HG03457 (cell line): ENCODE data around the gene EIF2A.
A peak's percentile ranks its signal among the peaks of the same experiment; 100 is the strongest.
"Not testable (repeated sequence)": the region's sequence is repeated elsewhere in the genome, so short reads cannot be mapped to it uniquely, and the experiment has no call there.

ENCODE experiments used
- ATAC-seq: cut with Tn5 transposase; IDR thresholded peaks from one replicate; pipeline ENCODE4 v1.9.1; 2021; ENCODE audit warnings: moderate number of reproducible peaks; ENCODE audit not compliant: unreplicated experiment

EIF2A gene

DNA sequence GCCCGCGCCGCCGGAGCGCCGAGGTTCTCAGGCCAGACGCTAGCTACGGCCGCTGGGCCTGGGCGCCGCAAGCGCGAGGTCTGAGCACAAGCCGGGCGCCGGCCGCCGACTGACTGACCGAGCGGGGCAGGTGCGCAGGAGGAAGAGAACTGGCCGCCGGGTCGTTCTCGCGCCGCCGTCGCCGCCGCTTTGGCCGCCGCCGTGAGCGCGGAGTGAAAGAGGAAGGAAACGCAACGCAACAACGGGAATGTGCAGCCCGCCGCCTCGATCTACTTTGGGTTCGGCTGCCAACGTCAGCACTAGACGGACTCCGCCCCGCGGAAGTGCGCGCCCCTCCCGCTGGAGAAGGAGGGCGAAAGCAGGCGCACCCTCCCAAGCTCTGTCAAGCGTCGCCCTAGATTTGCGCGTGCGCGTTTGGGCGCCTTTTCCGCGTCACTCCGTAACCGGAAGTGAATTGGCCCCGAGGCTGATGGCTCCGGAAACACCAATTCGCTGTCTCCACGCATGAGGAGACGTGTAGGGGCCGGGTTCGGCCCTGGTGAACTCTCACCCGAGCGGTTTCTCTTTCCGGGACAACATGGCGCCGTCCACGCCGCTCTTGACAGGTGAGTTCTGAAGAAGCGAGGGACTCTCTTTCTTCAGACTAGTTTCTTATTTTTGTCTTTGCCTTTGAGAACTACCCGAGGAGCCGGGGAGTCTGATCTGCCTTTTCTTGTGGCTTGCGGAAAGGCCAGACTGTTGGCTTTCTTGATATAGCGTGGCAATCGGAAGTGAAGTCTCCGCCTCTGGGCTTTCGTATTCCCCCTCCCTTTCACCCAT is at the start of gene EIF2A, which contains the start of gene SERP1:
Gene EIF2A, plus strand, starts transcription at position 562 of the 819 bp plus-strand sequence. Its CDS starts 16 bp downstream, at position 578.
Gene SERP1, minus strand, starts transcription at position 271 of the 819 bp plus-strand sequence. CDS start 361 bp downstream, outside the sequence.
- ATAC-seq: peak; percentile 93

DNA sequence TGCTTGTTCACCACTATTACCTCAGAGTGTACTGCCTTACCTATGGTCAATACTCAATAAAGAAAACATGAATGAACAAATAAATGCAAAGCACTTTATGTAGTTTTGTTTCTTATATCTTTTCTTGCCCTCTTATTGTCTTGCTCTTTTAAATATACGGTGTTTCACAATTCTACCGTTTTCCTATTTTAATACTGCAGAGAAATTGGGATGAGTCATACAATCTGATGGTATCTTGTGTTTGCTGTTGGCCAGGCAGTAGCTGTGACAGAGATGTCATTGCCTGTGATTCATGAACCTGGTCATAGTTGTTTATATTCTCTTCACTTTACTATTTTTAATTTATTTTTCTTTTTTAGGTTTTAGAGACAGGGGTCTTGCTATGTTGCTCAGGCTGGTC is 48.6 kb upstream of the EIF2A start:
- ATAC-seq: no peak

DNA sequence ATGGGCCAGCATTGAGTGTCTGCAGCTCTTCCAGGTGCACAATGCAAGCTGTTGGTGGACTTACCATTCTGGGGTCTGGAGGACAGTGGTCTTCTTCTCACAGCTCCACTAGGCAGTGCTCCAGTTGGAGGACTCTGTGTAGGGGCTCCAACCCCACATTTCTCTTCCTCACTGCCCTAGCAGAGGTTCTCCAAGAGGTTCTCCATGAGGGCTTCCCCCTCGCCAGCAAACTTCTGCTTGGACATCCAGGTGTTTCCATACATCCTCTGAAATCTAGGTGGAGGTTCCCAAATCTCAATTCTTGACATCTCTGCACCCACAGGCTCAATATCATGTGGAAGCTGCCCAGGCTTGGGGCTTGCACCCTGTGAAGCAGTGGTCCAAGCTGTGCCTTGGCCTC is 45.6 kb upstream of the EIF2A start:
- ATAC-seq: not testable (repeated sequence)

DNA sequence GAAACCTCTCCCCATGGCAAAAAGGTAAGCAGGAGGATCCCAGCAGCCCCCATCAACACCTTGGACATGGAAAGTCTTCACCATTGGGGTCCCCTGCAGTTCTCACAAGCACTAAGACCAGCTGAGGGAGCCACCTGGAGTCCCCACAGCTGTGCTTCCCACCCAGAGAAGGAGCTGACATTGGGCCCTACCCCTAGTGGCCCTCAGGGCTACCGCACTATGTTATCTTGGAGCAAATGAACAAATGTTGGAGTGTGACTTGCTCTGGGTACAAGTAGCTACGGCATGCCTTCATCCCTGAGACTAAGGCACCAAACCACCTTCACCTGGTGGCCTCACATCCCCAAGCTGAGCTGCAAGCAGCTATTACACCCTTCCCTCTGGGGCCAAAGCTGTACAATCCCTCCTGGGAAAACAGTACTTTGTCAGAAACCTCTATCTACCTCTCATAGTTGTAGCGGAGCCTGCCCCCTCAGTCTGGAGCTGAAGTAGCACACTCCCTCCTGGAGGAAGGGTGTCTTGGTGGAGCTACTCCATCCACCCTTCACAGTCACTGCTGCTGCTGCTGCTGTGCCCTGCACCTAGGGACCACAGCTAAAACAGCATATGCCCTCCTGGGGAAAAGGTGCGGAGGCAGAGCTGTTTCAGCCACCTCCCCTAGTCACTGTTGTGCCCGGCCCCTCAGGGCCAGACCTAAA is 43.0 kb upstream of the EIF2A start:
- ATAC-seq: no peak

DNA sequence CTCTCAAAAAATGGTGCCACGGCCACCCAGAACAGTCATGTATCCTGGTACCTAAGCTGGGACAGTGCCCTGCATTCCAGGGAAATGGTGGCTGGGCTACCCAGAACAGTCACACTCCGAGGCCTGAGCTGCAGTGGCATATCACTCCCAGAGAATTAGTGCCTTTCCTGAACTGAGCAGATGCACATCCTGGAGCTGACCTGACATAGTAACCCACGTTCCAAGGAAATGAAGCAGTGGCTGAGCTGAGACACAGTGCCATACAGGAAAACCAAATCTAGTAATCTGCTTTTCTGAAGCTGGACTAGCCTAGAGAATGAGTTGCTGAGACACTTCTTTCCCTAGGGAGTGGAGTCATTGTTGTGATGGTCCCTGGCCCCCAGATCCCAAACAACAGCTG is 42.1 kb upstream of the EIF2A start:
- no peak for ATAC-seq

DNA sequence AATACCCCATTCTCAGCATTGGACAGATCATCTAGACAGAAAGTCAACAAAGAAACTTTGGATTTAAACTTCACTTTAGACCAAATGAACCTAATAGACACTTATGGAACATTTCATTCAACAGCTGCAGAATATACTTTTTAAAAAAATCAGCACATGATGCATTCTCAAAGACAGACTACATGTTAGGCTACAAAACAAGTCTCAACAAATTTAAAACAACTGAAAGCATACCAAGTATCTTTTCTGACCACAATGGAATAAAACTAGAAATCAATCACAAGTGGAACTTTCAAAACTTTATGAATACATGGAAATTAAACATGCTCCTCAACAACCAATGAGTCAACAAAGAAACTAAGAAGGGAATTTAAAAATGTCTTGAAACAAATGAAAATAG is 38.2 kb upstream of the EIF2A start:
- ATAC-seq: no peak

DNA sequence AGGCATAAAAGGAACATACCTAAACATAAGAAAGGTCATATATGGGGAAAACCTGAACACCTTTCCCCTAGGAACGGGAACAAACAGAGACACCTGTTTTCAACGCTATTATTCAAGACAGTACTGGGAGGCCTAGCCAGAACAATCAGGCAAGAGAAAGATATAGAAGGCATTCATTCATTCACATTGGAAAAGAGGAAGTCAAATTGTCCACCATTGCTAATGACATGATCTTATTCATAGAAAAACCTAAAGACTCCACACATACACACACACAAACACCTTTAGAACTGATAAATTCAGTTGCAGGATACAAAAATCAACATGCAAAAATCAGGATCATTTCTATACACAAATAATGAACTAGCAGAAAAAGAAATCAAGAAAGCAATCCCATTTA is 36.8 kb upstream of the EIF2A start:
- ATAC-seq: no peak

DNA sequence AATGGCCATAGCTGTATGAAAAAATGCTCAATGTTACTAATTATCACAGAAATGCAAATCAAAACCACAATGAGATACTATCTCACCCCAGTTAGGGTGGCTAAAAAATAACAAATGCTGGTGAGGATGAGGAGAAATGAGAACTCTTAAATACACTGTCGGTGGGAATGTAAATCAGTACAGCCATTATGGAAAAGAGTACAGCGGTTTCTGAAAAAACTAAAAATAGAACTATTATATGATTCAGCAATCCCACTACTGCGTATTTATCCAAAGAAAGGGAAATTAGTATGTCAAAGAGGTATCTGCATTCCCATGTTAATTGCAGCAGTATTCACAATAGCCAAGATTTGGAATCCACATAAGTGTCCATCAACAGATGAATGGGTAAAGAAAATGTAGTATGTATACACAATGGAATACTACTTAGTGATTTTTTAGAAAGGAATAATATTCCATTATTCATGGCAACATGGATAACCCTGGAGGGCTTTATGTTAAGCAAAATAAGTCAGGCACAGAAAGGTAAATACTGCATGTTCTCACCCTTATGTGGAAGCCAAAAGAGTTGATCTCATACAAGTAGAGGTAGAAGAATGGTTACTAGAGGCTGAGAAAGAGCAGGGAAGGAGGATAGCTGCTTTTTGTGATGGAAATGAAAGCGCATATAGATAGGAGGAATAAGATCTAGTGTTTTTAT is 35.3 kb upstream of the EIF2A start:
- ATAC-seq: no peak

DNA sequence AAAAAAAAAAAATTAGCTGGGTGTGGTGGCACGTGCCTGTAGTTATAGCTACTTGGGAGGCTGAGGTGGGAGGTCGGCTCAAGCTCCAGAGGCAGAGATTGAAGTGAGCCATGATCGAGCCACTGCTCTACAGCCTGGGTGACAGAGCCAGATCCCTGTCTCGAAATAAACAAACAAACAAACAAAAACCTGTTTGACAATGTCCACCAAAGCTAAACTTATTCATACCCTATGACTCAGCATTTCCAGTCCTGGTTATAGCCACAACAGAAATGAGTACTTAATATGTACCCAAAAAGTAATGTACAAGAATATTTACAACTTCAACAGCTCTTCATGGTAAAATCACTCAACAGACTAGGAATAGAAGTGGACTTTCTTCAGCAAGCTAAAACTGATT is 31.4 kb upstream of the EIF2A start:
- ATAC-seq: no peak

DNA sequence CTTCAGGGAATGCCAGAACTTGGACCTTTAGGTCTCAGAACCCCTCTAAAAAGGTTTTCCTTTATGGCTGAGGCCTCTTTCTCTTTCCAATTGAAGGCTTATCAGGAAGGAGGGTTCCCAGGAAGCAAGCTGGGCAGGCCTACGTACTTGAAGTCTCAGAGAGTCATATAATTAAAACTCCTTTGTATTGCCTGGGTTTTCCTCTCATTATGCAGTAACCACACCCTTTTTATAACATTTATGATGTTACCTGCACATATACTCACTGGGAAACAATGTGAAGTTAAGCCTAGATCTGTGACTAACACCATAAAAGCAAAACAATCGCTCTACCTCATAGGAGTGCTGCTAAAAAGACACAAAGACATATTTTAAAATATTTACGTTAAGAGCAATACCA is 27.6 kb upstream of the EIF2A start:
- ATAC-seq: no peak

DNA sequence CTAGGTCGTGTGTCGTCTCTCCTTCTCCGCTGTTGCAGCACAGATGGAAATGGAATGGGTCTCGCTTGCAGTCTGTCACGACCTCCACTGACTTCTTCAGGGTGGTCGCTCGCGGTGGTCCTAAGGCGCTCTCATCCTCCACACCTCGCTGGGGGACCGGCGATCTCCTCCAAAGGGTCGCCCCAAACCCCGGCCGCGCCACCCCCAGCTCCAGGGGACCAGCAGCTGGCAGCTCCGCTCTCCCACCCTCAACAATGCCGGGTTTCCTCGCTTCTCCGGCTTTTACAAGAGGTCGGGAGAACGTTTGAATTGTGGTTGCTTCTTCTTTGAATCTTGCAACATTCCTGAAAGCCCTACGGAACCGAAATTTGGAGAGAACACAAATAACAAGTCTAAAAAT is 26.2 kb upstream of the EIF2A start:
- ATAC-seq: no peak

DNA sequence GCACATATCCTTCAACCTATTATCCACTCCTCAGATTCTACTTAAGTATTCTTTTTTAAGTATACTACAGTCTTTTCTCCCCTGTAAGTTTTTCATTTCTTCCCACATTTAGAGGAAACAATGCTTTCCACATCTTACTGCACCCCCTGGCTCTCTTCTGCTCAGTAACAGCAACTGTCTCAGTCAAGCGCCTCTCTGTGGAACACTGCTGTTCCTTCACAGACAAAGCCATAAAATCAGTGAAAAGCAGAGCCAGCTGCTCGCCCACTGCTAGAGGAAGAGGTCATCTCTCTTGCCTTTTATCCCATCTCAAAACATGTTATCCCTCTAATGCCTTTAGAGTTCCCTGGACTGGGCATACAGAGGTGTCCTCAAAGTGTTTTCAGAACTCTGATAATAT is 25.1 kb upstream of the EIF2A start:
- no peak for ATAC-seq

DNA sequence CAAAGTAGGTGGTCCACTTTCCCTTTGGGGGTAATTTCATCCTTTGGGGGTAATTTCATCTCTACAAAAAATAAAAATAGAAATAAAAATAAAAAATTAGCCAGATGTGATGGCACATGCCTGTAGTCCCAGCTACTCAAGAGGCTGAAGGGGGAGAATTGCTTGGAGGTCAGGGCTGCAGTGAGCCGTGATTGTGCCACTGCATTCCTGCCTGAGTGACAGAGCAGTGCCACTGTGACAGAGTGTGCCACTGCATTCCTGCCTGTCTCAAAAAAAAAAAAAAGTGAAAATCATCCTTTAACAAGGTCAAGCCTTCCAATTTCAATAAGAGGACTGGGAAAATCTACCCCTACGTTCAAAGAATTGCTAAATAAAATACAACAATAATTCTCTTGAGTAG is 23.0 kb upstream of the EIF2A start:
- ATAC-seq: no peak

DNA sequence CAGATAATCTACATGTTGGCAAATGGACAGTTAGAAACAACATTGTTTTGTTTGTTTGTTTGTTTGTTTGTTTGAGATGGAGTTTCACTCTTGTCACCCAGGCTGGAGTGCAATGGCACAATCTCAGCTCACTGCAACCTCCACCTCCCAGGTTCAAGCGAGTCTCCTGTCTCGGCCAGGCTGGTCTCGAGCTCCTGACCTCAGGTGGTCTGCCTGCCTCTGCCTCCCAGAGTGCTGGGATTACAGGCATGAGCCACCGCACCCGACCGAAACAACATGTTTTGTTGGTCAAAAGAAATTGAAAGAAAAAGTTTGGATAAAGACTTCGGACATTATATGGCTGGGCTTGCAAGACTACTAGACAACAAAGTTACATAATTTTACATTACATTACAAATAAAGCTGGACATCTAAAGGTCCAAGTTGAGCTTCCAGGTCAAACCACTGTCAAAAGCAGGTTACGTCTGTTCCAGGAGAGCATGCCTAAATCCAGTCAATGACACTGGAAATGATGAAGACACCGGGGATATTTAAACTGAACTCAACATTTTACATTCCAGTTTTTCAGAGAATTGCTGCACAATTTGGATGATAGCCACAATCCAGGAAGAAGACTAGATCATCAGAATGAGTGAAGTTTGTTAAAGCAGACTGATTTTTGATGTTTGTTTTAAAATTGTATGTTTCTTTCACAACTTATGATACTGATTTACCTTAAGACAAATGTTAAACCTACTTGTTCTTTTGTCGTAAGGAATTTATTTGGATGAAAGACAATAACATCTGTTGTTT is 18.9 kb upstream of the EIF2A start:
- no peak for ATAC-seq

DNA sequence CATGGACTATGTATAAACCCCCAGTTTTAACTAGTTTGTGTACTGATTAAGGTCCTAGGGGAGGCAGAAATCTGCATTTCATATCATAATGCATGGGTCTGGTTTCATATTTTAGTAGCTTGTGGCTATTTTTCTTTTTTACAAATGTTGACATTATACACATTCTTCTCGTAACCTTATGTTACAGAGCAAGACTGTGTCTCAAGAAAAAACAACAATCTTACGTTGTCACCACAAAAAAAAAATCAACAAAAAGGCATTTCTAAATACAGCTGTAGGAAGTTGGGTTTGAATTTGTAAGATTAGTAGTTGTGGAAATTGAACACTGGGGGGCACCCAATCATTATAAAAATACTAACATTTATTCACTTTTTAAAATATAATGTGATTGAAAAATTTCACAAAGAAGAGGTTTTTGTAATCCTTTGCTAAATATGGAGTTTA is 18.2 kb upstream of the EIF2A start:
- ATAC-seq: no peak

DNA sequence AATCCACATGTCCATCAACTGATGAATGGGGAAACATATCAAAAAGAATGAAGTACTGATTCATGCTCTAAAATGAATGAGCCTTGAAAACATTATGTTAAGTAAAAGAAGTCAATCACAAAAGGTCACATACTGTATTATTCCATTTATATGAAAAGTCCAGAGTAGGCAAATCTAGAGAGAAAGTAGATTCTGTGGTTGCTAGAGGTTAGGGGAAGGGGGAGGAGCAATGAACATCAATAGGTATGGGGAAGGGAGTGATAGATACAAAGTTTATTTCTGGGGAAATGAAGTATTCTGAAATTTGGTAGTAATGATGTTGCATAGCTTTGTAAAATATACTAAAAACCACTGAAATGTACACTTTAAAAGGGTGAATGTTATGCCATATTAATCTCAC is 14.8 kb upstream of the EIF2A start:
- no peak for ATAC-seq

DNA sequence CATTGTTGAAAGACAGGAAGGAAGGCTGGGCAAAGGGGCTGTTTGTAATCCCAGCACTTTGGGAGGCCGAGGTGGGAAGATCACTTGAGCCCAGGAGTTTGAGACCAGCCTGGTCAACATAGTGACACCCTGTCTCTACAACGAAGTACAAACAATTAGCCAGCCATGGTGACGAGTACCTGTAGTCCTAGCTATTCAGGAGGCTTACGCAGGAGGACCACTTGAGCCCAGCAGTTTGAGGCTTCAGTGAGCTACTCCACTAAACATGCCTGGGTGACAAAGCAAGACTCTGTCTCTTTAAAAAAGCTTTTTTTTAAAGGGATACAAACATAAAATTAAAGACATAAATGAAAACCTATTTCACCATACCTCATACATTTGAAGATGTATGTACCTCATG is 11.4 kb upstream of the EIF2A start:
- ATAC-seq: no peak

DNA sequence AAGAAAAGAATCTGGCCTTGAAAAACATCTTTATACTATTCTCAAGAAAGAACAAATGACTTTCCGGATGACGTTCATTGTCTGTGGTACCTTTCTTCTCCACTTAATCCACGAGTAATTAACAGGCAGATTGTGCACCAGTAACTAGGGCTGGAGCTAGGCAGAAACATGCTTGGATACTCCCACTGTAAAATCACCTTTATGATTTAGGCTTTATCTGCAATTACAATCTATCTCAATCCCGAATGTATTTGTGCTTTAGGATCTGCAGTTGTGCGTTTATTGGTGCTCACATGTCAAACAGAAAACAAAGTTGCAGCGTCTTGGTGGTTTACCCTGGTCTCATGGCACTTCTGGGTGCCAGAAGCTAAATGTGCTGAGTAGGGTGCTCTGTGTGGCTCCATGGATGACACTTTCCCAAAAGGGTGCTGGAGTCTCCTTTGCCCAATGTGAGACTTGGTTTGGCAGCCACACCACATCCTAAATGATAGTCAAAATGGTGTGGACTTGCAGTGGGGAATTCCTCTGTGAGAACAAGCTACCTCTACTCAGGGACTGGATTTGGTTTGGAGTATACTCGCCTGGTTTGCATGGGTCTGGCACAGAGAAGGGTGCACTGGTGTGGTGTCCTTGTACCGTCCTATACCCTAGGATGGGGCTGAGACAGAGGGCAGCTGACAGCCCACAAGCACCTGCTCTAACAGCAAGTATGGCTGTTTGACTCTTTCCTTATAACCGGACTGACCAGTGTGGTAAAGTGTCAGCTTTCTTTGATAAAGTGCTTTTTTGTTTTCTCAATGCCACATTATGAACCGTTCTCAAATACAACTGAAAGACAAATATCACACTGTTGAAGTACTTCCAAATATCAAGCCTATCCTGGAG is 8.0 kb upstream of the EIF2A start:
- ATAC-seq: no peak

DNA sequence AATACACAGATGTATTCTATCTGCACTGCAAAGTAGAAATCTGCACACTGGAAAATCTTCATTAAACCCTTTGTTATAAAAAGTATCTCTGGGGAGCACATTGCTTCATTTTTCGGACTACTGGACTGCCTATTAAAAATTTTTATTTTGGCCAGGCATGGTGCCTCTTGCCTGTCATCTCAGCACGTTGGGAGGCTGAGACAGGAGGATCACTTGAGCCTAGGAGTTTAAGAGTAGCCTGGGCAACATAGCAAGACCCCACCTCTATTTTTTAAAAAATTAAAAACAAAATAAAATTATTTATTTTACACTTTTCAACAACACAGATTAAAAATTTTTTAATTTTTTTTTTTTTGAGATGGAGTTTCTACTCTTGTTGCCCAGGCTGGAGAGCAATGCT is 6.3 kb upstream of the EIF2A start:
- no peak for ATAC-seq

DNA sequence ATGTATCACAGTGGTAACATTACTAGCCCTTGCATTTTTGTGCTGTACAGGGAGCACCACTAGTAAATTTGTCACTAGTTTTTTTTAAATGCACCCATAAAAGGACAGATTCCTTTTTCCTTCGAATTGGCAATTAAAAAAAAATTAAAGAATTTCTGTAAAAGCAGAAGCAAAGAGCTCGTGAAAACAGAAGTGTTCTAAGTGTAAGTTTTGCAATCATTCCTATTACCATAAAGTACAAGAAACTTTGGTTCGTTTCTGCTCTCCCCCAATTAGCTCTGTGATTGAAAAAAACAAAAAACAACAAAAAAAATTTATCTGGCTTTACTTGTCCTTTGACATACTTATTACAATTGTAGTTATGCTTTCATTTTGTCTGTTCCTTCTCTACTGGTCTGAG is 5.6 kb upstream of the EIF2A start:
- ATAC-seq: no peak
